SH-SY5Y (cell line): ENCODE data around the gene MPZL1.

ENCODE experiments used
- GATA2 ChIP-seq: IDR thresholded peaks from 2 replicates; pipeline ENCODE4 v1.6.1; 2011; ENCODE audit warnings: mild to moderate bottlenecking, low read depth, low read length
- GATA3 ChIP-seq: IDR thresholded peaks from 2 replicates; pipeline ENCODE4 v1.6.1; 2011; ENCODE audit warnings: low read depth, mild to moderate bottlenecking, low read length, moderate library complexity

- TF ChIP-seq GATA2 = no peak
- TF ChIP-seq GATA3 = no peak
These were observed 23.5 kb upstream of the MPZL1 start for GRCh38 chr1:167698313-167698712.
